Fibroblast of lung (primary cell): ENCODE data around the gene GARNL3.

Source experiments
- CTCF ChIP-seq, 2 donors: IDR thresholded peaks in 1 of 2; conservative IDR thresholded peaks in 1 of 2; 1 replicate in 1 of 2; 2 replicates in 1 of 2; pipeline ENCODE4 v1.5.1; 2011 to 2012; ENCODE audit warnings: low read length in 2 of 2, control low read depth in 1 of 2, inconsistent platforms in 1 of 2, low read depth in 1 of 2, mild to moderate bottlenecking in 1 of 2
- EZH2 ChIP-seq: IDR thresholded peaks from 2 replicates; pipeline ENCODE4 v1.5.1; 2012; ENCODE audit warnings: low read length, control low read depth, mild to moderate bottlenecking; ENCODE audit errors: missing control alignments

GRCh38 chr9:127399736-127400269 is 135.2 kb downstream of the GARNL3 start:
- TF ChIP-seq CTCF (conservative IDR thresholded peaks at IDR 0.05 in 1 of 2, IDR thresholded peaks at IDR 0.05 in 1 of 2; ENCODE audit: low read depth in 1 of 2, low read length in 2 of 2) (no peak), EZH2 (no peak)
